Measurements from ENCODE around the gene ZFP62. TPM values are rescaled to one million over a fixed set of nuclear protein-coding genes. Genes with fewer than 3 reads are reported as not detected.
"Not testable (repeated sequence)": the region's sequence is repeated elsewhere in the genome, so short reads cannot be mapped to it uniquely, and the experiment has no call there.

ZFP62 gene
- total and polyA plus RNA-seq, 7 experiments from 2014 or later: 24.9 to 80.4 (median 31.5) TPM

DNA sequence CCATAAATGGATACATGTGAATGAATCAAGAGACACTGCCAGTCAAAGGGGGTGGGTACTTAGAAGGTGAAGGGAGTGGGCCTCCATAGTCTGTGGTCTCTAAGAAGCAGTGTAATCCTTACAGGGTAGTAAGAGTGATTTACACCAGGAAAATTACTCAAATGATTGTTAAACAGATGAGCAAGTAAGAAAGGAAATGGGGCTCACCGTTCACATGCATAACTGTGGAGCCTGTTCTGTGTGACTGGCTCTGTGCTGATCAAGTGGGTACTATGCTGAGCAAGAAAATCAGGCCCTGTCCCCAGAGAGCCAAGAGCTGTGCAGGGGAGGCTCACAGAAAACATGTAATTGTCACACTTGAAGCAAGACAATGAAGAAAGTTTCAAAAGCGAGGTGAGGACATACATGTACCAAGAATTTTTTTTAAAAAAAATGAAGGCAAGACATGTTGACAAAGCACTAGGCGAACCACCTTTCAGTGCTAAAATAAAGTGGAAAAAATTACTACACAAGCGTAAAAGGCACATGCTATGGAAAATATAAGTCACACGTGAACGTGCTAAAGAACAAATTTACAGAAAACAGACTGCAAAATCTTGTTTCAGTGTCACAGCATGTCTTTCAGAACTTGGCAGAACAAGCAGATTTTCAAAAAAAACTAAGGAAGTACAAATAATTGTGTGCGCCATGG lies 40.4 kb upstream of the ZFP62 start:
- H3K4me1 ChIP-seq (ENCODE audit: control insufficient read depth in 2 of 2, insufficient read depth in 2 of 2, low read length in 2 of 2): no peaks in the 10 kb centered on the region
- intact Hi-C loops (cut with micrococcal nuclease): no loop called here
- no peaks in the 10 kb centered on the region for H3K4me1 Mint-ChIP-seq
- H3K4me3 Mint-ChIP-seq: no peak overlapping the region
- H3K27me3 ChIP-seq (ENCODE audit: control insufficient read depth in 2 of 2, insufficient read depth in 2 of 2, low read length in 2 of 2): no peaks in the 10 kb centered on the region
- ATAC-seq (no peak), DNase-seq (no peak)
- H3K9me3 ChIP-seq (ENCODE audit: control insufficient read depth in 2 of 3, low read length in 3 of 3): no peaks in the 10 kb centered on the region
- ChIA-PET CTCF (no interaction called here), POLR2A (no interaction called here)
- H3K27ac Mint-ChIP-seq: no peak overlapping the region
- H3K36me3 Mint-ChIP-seq: no peaks in the 10 kb centered on the region
- no peak overlapping the region for H3K4me3 ChIP-seq (ENCODE audit: low read length)
- H3K9me3 Mint-ChIP-seq: peaks cover 0 to 4% (median 0%) of the 10 kb centered on the region in 11 donors
- no peaks in the 10 kb centered on the region for H3K36me3 ChIP-seq (ENCODE audit: control insufficient read depth in 2 of 3, insufficient read depth in 3 of 3, low read length in 3 of 3)
- H3K27ac ChIP-seq (ENCODE audit: low read depth, low read length): no peak overlapping the region
- peaks cover 0 to 10% (median 0%) of the 10 kb centered on the region in 5 donors for H3K27me3 Mint-ChIP-seq

DNA sequence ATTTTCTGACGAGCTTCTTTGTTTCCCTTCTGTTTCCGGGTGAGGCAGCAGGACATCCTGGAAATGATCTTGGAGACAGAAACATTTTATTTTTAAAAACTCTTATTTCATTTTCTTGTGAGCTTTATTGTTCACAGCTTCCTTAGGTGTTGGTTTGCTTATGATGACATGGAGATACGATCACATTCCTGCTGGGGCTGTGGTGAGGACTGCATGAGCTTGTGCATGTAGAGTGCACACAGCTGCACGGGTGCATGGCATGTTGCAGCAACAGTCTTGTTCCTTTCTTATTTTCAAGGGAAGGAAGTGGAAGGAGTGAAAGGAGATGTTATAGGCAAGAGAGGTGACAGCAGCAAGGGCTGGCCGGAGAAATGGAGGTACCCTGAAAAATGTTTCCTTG lies 39.1 kb upstream of the ZFP62 start:
- DNase-seq (no peak), ATAC-seq (no peak)
- H3K4me3 ChIP-seq (ENCODE audit: low read length): no peak overlapping the region
- ChIA-PET CTCF (no interaction called here), POLR2A (no interaction called here)
- Mint-ChIP-seq H3K36me3 (no peaks in the 10 kb centered on the region), H3K27me3 (peaks cover 0 to 6% (median 0%) of the 10 kb centered on the region in 5 donors), H3K4me1 (no peaks in the 10 kb centered on the region), H3K27ac (no peak overlapping the region), H3K4me3 (no peak overlapping the region), H3K9me3 (peaks cover 0 to 5% (median 0%) of the 10 kb centered on the region in 11 donors)
- no peaks in the 10 kb centered on the region for H3K27me3 ChIP-seq (ENCODE audit: control insufficient read depth in 2 of 2, insufficient read depth in 2 of 2, low read length in 2 of 2)
- H3K9me3 ChIP-seq (ENCODE audit: control insufficient read depth in 2 of 3, low read length in 3 of 3): no peaks in the 10 kb centered on the region
- no peaks in the 10 kb centered on the region for H3K36me3 ChIP-seq (ENCODE audit: control insufficient read depth in 2 of 3, insufficient read depth in 3 of 3, low read length in 3 of 3)
- H3K27ac ChIP-seq (ENCODE audit: low read depth, low read length): no peak overlapping the region
- no peaks in the 10 kb centered on the region for H3K4me1 ChIP-seq (ENCODE audit: control insufficient read depth in 2 of 2, insufficient read depth in 2 of 2, low read length in 2 of 2)
- intact Hi-C loops (cut with micrococcal nuclease): no loop called here

DNA sequence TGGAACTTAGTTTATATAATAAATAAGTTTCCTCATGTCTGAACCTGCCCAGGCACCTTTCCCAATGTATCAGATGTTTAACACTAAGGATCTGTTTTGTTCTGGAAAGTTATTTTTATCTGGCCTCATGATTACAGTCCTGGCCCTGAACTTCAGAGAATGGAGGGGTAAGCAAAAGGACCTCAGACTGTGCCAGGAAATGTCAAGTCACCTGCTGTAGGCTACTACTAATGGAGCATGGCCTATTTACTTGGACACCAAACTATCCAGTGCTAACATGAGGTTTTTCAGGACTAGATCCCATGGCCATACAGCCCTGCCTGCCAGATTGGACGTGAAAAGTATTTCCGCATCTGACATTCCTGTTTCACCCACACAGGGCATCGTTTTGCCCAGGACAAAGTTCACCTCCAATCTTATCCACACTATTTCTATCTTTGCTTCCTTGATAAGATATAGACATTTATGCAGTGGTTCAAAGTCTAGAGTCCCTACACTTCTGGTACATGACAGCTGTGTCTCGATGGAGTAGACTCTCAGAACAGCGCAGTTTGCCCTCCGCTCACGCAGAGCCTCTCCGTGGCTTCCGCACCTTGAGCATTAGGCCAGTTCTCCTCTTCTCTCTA lies 37.7 kb upstream of the ZFP62 start, which contains the start of gene BTNL8:
TSS of gene BTNL8 (plus strand) at position 539 of the 626 bp plus-strand sequence. CDS start 152 bp downstream, outside the sequence.
- no peak within 1 kb of the TSS for H3K4me3 ChIP-seq (ENCODE audit: low read length)
- peaks cover 0 to 8% (median 2%) of the 10 kb centered on the region in 11 donors for H3K9me3 Mint-ChIP-seq
- H3K4me3 Mint-ChIP-seq: no peak within 1 kb of the TSS
- no peaks in the 10 kb centered on the region for H3K9me3 ChIP-seq (ENCODE audit: control insufficient read depth in 2 of 3, low read length in 3 of 3)
- CTCF ChIA-PET: no interaction called here
- no peak within 1 kb of the TSS for H3K27ac Mint-ChIP-seq
- intact Hi-C loops (cut with micrococcal nuclease): no loop called here
- H3K4me1 Mint-ChIP-seq: no peaks in the 10 kb centered on the region
- DNase-seq (no peak), ATAC-seq (no peak)
- no peak within 1 kb of the TSS for H3K27ac ChIP-seq (ENCODE audit: low read depth, low read length)
- H3K36me3 ChIP-seq (ENCODE audit: control insufficient read depth in 2 of 3, insufficient read depth in 3 of 3, low read length in 3 of 3): no peaks in the 10 kb centered on the region
- no peaks in the 10 kb centered on the region for H3K36me3 Mint-ChIP-seq
- peaks cover 0 to 8% (median 0%) of the 10 kb centered on the region in 5 donors for H3K27me3 Mint-ChIP-seq
- POLR2A ChIA-PET: no interaction called here
- no peaks in the 10 kb centered on the region for H3K4me1 ChIP-seq (ENCODE audit: control insufficient read depth in 2 of 2, insufficient read depth in 2 of 2, low read length in 2 of 2)
- no peaks in the 10 kb centered on the region for H3K27me3 ChIP-seq (ENCODE audit: control insufficient read depth in 2 of 2, insufficient read depth in 2 of 2, low read length in 2 of 2)

DNA sequence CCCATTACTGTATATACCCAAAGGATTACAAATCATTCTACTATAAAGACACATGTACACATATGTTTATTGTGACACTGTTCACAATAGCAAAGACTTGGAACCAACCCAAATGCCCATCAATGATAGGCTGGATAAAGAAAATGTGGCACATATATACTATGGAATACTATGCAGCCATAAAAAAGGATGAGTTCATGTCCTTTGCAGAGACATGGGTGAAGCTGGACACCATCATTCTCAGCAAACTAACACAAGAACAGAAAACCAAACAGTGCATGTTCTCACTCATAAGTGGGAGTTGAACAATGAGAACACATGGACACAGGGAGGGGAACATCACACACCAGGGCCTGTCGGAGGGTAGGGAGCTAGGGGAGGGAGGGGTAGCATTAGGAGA lies 34.3 kb upstream of the ZFP62 start:
- CTCF ChIA-PET: not testable (repeated sequence)

DNA sequence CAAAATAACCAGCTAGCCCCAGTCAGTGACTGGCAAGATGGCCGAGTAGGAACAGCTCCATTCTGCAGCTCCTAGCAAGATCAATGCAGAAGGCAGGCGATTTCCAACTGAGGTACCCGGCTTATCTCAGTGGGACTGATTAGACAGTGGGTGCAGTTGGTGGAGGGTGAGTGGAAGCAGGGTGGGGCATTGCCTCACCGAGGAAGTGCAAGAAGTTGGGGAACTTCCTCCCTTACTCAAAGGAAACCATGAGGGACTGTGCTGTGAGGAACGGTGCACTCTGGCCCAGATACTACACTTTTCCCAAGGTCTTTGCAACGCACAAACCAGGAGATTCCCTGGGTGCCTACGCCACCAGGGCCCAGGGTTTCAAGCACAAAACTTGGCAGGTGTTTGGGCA lies 28.3 kb upstream of the ZFP62 start:
- H3K9me3 ChIP-seq (ENCODE audit: control insufficient read depth in 2 of 3, low read length in 3 of 3): no peaks in the 10 kb centered on the region
- intact Hi-C loops (cut with micrococcal nuclease): no loop called here
- H3K9me3 Mint-ChIP-seq: peaks cover 0 to 19% (median 5%) of the 10 kb centered on the region in 11 donors
- no peak for DNase-seq
- H3K4me3 ChIP-seq (ENCODE audit: low read length): no peak overlapping the region
- ChIA-PET POLR2A (no interaction called here), CTCF (no interaction called here)
- H3K27me3 ChIP-seq (ENCODE audit: control insufficient read depth in 2 of 2, insufficient read depth in 2 of 2, low read length in 2 of 2): peaks cover 0 to 2% of the 10 kb centered on the region in 2 donors
- peak; percentile 50 for ATAC-seq
- H3K36me3 ChIP-seq (ENCODE audit: control insufficient read depth in 2 of 3, insufficient read depth in 3 of 3, low read length in 3 of 3): no peaks in the 10 kb centered on the region
- peaks cover 27 to 58% (median 53%) of the 10 kb centered on the region in 5 donors for H3K27me3 Mint-ChIP-seq
- H3K4me1 Mint-ChIP-seq: peaks cover 0 to 2% (median 0%) of the 10 kb centered on the region in 7 donors
- no peak overlapping the region for H3K4me3 Mint-ChIP-seq
- peaks cover 0 to 4% (median 0%) of the 10 kb centered on the region in 5 donors for H3K36me3 Mint-ChIP-seq
- H3K27ac ChIP-seq (ENCODE audit: low read depth, low read length): no peak overlapping the region
- no peak overlapping the region for H3K27ac Mint-ChIP-seq
- H3K4me1 ChIP-seq (ENCODE audit: control insufficient read depth in 2 of 2, insufficient read depth in 2 of 2, low read length in 2 of 2): no peaks in the 10 kb centered on the region

More for the DNA sequence above, 34.3 kb upstream of the ZFP62 start:
- Mint-ChIP-seq H3K9me3 (peaks cover 0 to 12% (median 6%) of the 10 kb centered on the region in 11 donors), H3K27me3 (peaks cover 15 to 29% (median 26%) of the 10 kb centered on the region in 5 donors)
- H3K4me3 ChIP-seq (ENCODE audit: low read length); H3K4me3 Mint-ChIP-seq; H3K27me3 ChIP-seq (ENCODE audit: control insufficient read depth in 2 of 2, insufficient read depth in 2 of 2, low read length in 2 of 2); H3K27ac ChIP-seq (ENCODE audit: low read depth, low read length); H3K9me3 ChIP-seq (ENCODE audit: control insufficient read depth in 2 of 3, low read length in 3 of 3); H3K4me1 Mint-ChIP-seq; H3K36me3 ChIP-seq (ENCODE audit: control insufficient read depth in 2 of 3, insufficient read depth in 3 of 3, low read length in 3 of 3); H3K4me1 ChIP-seq (ENCODE audit: control insufficient read depth in 2 of 2, insufficient read depth in 2 of 2, low read length in 2 of 2); ATAC-seq; H3K36me3 Mint-ChIP-seq; intact Hi-C loops (cut with micrococcal nuclease); DNase-seq; POLR2A ChIA-PET; H3K27ac Mint-ChIP-seq: not testable (repeated sequence)

DNA sequence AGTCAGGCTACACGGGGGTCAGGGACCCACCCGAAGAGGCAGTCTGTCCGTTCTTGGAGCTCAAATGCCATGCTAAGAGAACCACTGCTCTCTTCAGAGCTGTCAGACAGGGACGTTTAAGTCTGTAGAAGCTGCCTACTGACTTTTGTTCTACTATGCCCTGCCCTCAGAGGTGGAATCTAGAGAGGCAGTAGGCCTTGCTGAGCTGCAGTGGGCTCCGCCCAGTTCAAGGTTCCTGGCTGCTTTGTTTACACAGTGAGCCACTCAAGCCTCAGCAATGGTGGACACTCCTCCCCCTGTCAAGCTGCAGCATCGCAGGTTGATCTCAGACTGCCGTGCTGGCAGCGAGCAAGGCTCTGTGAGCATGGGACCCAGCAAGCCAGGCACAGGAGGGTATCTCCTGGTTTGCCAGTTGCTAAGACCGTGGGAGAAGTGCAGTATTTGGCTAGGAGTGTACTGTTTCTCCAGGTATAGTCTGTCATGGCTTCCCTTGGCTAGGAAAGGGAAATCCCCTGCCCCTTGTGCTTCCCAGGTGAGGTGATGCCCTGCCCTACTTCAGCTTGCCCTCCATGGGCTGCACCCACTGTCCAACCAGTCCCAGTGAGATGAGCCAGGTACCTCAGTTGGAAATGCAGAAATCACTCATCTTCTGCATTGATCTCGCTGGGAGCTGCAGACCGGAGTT lies 24.9 kb upstream of the ZFP62 start:
- H3K9me3 ChIP-seq (ENCODE audit: control insufficient read depth in 2 of 3, low read length in 3 of 3); CTCF ChIA-PET; H3K27ac Mint-ChIP-seq; intact Hi-C loops (cut with micrococcal nuclease); H3K36me3 Mint-ChIP-seq; H3K27me3 ChIP-seq (ENCODE audit: control insufficient read depth in 2 of 2, insufficient read depth in 2 of 2, low read length in 2 of 2); H3K4me1 Mint-ChIP-seq; H3K4me3 ChIP-seq (ENCODE audit: low read length); H3K27ac ChIP-seq (ENCODE audit: low read depth, low read length); DNase-seq; POLR2A ChIA-PET; H3K4me1 ChIP-seq (ENCODE audit: control insufficient read depth in 2 of 2, insufficient read depth in 2 of 2, low read length in 2 of 2); ATAC-seq; H3K4me3 Mint-ChIP-seq; H3K36me3 ChIP-seq (ENCODE audit: control insufficient read depth in 2 of 3, insufficient read depth in 3 of 3, low read length in 3 of 3): not testable (repeated sequence)
- H3K27me3 Mint-ChIP-seq: peaks cover 37 to 67% (median 53%) of the 10 kb centered on the region in 5 donors
- peaks cover 0 to 21% (median 4%) of the 10 kb centered on the region in 11 donors for H3K9me3 Mint-ChIP-seq

Data from naive thymus-derived CD4-positive, alpha-beta T cell (primary cell).